GM18502 (cell line): Measurements from ENCODE around the gene UBXN6.

Experiments used
- ATAC-seq: cut with Tn5 transposase; IDR thresholded peaks from one replicate; pipeline ENCODE4 v1.9.1; 2021; ENCODE audit warnings: mild to moderate bottlenecking; ENCODE audit not compliant: unreplicated experiment, poor library complexity

The UBXN6 gene

DNA sequence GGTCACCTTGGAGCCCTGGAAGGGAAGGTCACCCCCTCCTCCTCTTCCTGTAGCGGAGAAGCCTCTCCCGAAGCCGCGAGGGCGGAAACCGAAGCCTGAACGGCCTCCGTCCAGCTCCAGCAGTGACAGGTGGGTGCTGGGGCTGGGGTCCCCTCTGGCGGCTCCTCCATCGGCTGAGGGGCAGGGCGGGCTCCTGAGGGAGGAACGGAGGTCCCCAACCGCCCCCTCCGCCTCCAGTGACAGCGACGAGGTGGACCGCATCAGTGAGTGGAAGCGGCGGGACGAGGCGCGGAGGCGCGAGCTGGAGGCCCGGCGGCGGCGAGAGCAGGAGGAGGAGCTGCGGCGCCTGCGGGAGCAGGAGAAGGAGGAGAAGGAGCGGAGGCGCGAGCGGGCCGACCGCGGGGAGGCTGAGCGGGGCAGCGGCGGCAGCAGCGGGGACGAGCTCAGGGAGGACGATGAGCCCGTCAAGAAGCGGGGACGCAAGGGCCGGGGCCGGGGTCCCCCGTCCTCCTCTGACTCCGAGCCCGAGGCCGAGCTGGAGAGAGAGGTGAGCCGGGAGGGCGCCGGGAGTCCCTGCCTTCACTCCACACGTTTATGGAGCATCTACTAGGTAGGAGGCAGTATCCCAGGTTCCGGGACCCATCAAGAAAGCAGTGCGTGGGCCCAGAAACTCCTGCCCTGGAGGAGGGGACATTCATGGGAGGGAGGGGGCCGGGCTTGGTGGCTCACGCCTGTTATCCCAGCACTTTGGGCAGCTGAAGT is 36.5 kb upstream of the UBXN6 start:
- ATAC-seq: no peak

DNA sequence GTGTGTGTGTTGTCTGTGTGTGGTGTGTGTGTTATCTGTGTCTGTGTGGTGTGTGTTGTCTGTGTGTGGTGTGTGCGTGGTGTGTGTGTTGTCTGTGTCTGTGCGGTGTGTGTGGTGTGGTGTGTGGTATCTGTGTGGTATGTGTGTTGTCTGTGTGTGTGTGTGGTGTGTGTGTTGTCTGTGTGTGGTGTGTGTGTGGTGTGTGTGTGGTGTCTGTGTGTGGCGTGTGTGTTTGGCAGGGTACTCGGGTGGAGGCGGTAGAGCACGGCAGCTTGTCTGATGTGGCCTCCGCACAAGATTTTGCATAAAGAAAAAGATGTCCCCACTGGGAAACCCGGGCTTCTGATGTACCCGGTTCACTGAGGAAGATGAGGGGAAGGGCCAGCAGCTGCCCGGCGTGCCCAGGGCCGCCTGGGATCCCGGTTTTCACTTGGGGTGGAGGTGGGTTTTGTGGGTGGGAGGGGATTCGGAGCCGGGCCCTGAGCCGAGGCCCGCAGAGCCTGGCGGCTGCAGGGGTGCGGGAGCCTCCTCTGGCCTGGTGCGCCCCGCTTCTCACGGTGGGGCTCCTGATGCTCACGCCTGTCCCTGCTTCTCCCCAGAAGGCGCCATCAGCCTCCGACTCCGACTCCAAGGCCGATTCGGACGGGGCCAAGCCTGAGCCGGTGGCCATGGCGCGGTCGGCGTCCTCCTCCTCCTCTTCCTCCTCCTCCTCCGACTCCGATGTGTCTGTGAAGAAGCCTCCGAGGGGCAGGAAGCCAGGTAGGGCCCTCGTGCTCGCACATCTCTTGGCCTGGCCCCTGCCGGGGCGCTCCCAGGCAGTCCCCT is 35.7 kb upstream of the UBXN6 start:
- no peak for ATAC-seq

DNA sequence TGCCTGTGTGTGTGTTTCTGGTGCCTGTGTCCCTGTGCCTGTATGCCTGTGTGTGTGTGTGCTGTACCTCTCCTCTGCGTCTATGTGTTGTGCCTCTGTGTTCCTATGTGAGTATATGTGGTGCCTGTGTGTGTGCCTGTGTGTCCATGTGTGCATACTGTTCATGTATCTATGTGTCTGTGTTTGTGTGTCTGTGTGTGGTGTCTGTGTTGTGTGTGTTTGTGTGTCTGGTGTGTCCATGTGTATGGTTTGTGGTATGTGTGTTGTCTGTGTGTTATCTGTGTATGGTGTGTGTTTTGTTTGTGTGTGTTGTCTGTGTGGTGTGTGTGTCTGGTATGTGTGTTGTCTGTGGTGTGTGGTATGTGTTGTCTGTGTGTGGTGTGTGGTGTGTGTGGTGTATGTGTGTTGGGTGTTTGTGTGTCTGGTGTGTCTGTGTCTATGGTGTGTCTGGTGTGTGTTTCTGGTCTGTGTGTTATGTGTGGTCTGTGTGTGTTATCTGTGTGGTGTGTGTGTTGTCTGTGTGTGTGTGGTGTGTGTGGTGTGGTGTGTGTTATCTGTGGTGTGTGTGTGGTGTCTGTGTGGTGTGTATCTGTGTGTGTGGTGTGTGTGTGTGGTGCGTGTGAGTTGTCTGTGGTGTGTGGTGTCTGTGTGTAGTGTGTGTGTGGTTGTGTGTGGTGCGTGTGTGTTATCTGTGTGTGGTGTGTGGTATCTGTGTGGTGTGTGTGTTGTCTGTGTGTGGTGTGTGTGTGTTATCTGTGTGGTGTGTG is 34.9 kb upstream of the UBXN6 start:
- no peak for ATAC-seq

DNA sequence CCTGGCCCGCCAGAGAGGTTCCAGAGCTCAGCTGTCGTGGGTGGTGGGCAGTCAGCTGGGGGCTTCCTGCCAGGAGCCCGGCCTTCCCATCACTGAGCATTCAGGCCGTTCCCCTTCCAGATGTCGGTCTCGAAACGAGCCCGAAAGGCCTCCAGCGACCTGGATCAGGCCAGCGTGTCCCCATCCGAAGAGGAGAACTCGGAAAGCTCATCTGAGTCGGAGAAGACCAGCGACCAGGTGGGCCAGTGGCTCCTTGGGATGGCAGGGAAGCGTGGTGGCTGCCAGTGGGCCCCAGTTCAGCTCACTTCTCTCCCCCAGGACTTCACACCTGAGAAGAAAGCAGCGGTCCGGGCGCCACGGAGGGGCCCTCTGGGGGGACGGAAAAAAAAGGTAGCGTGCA is 33.9 kb upstream of the UBXN6 start:
- no peak for ATAC-seq

DNA sequence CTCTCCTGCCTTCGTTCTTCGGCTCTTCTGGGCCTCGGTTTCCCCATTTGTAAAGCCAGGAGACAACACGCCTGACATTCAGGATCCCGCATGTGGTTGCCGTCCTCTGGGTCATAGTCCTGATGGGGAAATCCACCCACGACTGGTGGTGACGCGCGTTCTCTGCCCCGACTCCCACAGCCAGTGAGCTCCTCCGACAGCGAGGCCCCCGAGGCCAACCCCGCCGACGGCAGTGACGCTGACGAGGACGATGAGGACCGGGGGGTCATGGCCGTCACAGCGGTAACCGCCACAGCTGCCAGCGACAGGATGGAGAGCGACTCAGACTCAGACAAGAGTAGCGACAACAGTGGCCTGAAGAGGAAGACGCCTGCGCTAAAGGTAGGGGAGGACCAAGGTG is 30.9 kb upstream of the UBXN6 start:
- no peak for ATAC-seq

DNA sequence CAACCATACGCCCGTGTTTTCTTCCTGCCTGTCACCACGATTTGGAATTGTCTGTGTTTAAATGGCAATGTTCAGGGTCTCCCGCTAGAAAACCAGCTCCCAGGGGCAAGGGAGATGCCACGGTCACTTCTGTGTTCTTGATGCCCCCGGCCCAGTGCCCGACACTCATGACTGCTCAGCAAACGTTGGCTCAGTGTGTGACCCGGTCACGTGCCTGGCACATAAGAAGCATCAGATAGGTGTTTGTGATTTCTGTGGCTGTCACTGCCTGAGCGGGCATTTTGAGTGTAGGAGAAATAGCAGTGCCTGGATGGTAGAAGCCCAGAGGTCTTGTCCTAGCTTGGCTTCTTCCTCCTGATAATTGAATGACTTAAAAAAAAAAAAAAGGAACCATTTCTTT is 30.0 kb upstream of the UBXN6 start:
- ATAC-seq: no peak

DNA sequence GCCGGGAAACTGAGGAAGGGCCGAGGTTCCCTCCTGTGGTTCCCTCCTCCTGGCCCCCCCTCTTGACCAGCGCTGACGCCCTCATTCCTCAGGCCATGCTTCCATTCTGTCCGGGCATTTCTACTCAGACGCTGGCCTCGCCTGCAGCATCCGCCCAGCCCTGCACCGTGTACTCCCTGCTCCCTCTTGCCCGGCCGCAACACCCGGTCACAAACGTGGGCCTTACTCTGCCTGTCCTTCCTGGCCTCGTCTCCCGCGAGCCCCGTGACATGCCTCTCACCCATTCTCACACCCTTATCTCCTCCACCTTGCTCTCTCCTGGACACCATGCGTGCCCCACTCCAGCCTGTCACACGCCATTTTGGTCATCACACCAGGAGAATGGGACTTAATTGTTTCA is 25.8 kb upstream of the UBXN6 start:
- ATAC-seq: no peak

DNA sequence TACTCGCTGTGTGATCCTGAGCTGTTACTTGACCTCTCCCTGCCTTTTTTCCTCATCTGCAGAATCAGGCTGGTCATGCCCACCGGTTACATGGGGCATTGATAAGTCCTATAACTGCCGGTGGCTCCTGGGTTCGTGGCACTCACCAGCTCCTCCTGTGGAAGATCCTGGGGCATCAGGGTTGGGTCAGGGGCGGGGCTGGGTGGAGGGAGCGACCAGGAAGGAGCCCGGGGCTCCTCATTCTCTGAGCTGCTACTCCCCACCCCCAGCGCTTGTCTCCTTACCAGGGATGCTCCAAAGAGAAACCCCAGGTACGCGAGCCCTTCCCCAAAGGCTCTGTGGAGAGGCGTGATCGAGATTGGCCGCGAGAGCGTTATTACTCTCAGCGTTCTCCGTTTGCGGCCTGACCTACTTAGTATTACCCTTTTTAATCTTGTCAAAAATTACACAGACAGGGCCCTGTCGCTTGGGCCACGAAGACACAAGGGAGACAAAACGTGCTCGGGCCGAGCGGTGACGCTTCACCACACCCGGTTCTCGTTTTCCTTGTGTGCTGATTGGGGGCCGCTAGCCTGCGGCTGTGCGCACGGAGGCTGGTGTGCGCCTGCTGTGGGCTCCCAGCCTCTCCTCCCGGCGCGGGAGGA is 25.2 kb upstream of the UBXN6 start:
- ATAC-seq: no peak

DNA sequence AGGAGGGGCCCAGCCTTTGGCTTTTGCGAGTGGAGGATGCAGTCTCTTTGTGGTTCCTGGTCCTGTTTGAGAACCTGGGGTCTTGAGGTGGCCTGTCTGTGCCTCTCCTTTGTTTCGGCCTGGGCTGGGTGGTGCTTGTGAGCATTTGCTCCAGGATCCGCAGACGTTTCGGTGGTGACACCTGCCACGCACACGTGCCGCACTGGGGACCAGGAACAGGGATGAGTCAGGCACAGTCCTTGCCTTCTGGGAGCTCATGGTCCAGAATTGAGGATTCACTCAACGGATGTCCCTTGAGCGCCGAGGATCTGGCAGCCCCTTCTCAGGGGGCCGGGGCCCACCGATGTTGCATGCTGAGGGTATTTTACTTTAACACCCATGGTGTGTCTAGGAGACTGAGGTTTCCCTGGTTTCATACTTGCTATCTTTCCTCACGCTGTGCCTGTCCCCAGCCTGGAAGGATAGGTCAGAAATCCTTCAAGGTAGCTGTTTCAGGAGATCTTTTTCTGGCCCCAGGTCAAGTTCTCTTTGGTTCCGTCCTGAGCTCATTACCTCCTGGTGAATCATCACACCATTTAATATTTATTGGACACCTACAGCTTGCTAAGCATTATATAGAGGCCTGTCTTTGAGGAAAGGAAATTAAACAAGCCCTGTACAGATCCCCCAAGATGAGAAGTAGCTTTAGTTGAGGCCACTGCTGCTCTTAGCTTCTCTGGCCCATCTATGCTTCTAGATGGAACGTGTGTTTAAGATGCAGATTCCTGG is 19.6 kb upstream of the UBXN6 start:
- no peak for ATAC-seq

DNA sequence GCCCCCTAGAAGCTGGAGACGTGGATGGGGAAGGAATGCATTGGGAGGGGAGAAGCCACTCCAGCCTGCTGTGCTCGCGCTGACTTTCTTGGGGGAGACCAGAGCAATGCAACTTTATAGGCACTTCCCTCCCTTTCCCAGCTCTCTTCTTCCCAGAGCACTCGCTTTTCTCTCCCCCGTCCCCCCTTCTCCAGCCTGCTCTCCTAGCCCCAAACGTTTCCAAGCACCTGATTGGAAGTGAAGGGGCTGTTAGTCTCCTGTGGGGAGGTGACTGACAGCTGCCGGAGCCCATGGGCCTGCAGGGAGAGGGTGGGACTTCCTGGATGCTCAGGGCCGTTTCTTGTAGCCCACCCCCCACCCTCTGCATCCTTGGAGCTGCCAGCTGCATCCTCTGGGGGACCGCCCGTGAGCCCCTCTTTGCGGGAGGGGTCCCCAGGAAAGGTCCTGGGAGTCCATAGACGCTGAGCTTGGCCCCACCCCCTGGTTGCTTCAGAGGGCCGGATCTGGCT is 17.0 kb upstream of the UBXN6 start:
- ATAC-seq: no peak

DNA sequence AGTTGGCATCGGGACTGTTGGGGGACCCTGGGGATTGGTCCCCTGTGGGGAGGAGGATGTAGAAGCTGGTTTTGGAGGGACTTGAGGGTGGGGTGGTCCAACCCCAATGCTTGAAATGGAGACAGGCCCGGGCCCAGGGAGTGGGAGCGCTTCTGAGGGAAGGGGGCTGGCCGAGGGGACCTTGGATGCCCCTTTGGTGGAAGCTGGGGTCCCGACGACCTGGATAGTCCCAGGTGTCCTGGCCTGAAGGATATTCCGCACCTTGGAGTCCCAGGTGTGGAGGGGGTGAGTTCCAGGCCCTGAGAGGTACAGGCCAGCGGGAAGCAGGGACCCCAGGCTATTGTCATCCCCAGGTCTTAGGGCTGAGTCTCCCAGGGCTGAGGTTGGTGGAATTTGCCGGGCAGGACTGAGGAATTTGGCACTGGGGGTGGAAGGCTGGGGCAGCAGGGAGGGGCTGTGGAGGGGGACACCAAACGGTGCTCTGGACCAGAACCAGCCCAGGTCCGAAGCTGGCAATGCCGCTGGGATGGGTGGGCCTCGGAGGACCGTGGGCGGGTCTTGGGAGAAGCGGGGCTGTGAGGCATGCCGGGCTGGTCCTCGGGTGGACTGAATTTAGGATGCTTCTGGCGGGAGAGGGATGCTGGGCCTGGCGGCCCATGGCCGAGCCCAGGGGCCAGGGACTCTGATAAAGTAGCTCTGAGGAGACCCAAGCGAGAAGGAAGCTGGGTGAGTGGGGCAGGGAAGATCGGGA is 16.3 kb upstream of the UBXN6 start:
- ATAC-seq: no peak

DNA sequence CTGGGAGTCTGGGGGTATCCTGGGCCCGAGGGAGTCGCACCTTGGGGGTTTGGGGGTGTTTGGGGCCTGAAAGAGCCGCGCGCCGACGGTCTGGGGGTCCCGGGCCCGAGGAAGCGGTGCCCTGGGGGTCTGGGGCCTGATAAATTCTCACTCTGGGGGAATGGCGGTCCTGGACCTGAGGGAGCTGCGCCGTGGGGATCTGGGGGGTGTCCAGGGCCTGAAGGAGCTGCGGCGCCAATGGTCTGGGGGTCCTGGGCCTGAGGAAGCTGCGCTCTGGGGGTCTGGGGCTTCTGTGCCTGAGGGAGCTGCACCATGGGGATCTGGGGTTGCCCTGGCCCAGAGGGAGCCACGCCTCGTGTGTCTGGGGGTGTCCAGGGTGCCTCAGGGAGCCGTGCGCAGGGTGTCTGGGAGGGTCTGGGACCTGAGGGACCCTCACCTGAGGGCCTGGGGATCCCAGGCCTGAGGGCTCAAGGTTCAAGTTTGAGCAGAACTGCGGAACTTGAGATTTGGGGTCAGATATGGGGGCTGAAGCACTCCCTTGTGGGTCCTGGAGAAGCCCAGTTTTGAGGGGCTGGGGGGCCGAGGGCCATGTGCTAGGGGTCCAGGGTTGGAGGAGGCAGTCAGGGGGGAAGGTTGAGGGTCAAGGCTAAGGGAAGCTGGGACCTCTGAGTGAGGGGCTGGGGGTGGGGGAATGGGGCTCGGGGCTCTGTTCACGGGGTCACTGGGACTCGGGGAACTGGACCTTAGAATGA is 15.6 kb upstream of the UBXN6 start:
- ATAC-seq: no peak

DNA sequence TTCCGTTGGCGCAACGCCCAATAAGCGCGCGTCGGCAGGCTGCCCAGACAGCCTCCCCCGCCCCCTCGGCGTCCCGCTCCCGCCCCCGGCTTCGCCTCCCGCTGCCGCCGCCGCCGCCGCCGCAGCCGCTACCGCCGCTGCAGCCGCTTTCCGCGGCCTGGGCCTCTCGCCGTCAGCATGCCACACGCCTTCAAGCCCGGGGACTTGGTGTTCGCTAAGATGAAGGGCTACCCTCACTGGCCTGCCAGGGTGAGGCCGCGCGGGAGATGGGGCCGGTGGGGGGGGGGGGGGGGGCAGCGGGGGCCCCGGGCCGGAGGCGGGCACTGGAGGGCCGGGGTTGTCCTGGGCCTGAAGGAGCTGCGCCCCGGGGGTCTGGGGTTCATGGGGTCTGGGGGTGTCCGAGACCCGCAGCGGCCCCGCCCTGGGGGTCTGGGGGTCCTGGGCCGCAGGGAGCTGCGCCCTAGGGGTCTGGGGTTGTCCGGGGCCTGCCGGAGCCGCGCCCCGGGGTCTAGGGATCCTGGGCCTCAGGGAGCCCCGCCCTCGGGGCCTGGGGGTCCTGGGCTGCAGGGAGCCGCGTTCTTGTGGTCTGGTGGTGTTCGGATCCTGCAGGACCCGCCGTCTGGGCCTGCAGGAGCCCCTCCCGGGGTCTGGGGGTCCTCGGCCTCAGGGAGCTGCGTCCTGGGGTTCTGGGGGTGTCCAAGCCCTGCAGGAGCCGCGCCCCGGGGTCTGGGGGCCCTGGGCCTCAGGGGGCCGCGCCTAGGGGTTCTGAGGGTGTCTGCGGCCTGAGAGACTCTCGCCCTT is 14.8 kb upstream of the UBXN6 start, which contains the start of gene HDGFL2:
TSS of gene HDGFL2 (plus strand) at position 124 of the 801 bp plus-strand sequence. CDS start at position 178, 54 bp downstream.
- ATAC-seq: peak; percentile 4

DNA sequence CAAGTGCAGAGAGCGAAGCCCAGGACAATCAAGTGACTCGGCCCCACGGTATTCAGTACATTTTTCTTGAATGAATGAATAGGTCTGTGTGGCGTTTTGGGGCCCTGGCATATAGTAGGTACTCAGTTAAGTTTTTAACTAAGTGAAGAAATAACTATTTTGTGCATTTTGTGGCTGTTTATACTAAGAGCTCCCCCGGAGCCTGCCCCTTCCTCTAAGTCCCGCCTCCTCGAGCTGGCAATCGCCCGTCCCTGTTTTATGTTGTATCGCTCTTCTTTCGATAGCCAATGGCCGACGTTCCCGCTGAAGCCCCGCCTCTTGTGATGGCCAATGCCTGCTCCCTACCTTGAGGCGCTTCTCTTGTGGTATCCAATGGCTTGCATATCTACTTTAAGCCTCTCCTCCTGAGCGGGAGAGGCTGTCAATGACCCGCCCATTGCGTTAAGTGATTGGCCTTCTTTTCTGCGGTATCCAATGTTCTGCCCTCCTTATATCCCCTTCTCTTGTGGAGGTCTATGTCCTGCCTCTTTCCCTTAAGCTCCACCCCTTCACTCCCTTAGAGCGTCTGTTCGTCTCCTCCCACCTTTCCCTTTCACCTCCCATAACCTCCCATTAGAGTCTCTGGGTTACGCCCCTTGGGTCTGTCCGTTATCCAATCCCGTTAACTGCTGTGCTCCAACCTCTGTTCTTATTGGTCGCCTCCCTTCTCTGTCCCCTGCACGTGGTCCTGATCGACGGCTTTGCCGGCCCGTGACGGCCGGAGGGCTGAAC is 14.0 kb upstream of the UBXN6 start:
- peak; percentile 84 for ATAC-seq

DNA sequence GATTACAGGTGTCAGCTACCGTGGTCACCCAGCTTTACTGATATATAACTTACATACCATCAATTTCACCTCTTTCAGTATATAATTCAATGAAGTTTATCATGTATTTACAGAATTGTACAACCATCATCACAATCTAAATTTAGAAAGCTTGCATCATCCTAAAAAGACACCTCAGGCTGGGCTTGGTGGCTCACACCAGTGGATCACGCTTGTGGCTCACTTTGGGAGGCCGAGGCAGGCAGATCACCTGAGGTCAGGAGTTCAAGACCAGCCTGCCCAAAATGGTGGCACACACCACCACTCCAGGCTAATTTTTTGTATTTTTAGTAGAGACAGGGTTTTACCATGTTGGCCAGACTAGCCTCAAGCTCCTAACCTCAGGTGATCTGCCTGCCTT is 10.2 kb upstream of the UBXN6 start:
- ATAC-seq: no peak

DNA sequence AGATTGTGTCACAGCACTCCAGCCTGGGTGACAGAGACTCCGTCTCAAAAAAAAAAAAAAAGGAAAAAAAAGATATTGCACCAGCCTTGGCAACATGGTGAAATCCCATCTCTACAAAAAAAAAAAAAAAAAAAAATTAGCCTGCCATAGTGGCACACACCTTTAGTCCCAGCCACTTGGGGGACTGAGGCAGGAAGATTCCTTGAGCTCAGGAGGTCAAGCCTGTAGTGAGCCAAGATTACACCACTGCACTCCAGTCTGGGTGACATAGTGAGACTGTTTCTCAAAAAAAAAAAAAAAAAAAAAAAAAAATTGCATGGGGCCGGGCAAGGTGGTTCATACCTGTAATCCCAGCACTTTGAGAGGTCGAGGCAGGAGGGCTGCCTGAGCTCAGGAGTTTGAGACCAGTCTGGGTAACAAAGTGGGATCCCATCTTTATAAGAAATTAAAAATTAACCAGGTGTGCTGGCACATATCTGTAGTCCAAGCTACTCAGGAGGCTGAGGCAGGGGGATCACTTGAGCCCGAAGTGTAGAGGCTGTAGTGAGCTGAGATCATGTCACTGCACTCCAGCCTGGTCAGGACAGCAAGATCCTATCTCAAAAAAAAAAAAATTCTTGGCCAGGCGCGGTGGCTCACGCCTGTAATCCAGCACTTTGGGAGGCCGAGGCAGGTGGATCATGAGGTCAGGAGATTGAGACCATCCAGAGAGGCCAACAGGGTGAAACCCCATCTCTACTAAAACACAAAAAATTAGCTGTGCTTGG is 7.4 kb upstream of the UBXN6 start:
- no peak for ATAC-seq
